H1 (cell line): ENCODE results near the gene FAM83G. TPM values are rescaled to one million over a fixed set of nuclear protein-coding genes. Genes with fewer than 3 reads are reported as not detected.

Experiments used
- CTCF ChIA-PET: fragments of 300-600 bp; sonication (Branson Sonifier 250); formaldehyde crosslinking; loops from one replicate; lab custom pipeline; 2021; ENCODE audit not compliant: partially characterized antibody; lab: Charles Lee
- POLR2A ChIA-PET: fragments of 300-600 bp; sonication (Branson Sonifier 250); formaldehyde crosslinking; loops from one replicate; lab custom pipeline; 2021; ENCODE audit warnings: inconsistent platforms; ENCODE audit not compliant: partially characterized antibody; lab: Charles Lee
- DNase-seq, 2 experiments: peaks; one replicate each; pipeline versions ENCODE4 v3.0.0 to v3.0.0-alpha.2; 2010 to 2022; ENCODE audit warnings: low spot score in 2 of 2, low read depth in 1 of 2, mixed read lengths in 1 of 2
- FAIRE-seq: peaks from 2 replicates; lab custom pipeline; 2011; peaks lifted over from hg19 to GRCh38; lab: Jason Lieb, UNC
- H2AFZ ChIP-seq: 2 replicates; pipeline ENCODE4 v1.8.1; 2012; ENCODE audit warnings: low read length, inconsistent platforms
- H2AK5ac ChIP-seq: 2 replicates; pipeline ENCODE4 v1.6.1; 2013; ENCODE audit warnings: low read depth, low read length
- H2BK120ac ChIP-seq: replicated peaks from 2 replicates; pipeline ENCODE3; 2013; ENCODE audit warnings: low read depth, low read length, inconsistent platforms
- H2BK12ac ChIP-seq: 2 replicates; pipeline ENCODE4 v1.6.1; 2013; ENCODE audit warnings: low read depth, low read length
- H2BK15ac ChIP-seq: 2 replicates; pipeline ENCODE4 v1.6.1; 2013; ENCODE audit warnings: low read length
- H2BK20ac ChIP-seq: 2 replicates; pipeline ENCODE4 v1.6.1; 2013; ENCODE audit warnings: low read length
- H2BK5ac ChIP-seq: 2 replicates; pipeline ENCODE4 v1.6.1; 2013; ENCODE audit warnings: low read depth, low read length
- H3K14ac ChIP-seq: 2 replicates; pipeline ENCODE4 v1.6.1; 2013; ENCODE audit warnings: inconsistent platforms; ENCODE audit not compliant: insufficient read length
- H3K18ac ChIP-seq: 2 replicates; pipeline ENCODE4 v1.6.1; 2013; ENCODE audit warnings: low read length; ENCODE audit errors: extremely low read depth
- H3K23ac ChIP-seq: 2 replicates; pipeline ENCODE4 v1.6.1; 2013; ENCODE audit warnings: inconsistent platforms; ENCODE audit not compliant: insufficient read length
- H3K23me2 ChIP-seq: 2 replicates; pipeline ENCODE4 v1.6.1; 2013; ENCODE audit warnings: low read depth, low read length
- H3K27ac ChIP-seq: 2 replicates; pipeline ENCODE4 v1.6.1; 2011; ENCODE audit warnings: low read depth, low read length, inconsistent platforms
- H3K27me3 ChIP-seq, 4 experiments: replicated peaks in 1 of 4; 1 replicate in 1 of 4; 2 replicates in 3 of 4; pipeline versions ENCODE4 v1.6.1 to v1.8.1; 2011 to 2013; ENCODE audit warnings: low read length in 3 of 4, mild to moderate bottlenecking in 3 of 4, inconsistent platforms in 2 of 4, mixed read lengths in 2 of 4, moderate library complexity in 1 of 4; ENCODE audit not compliant: control insufficient read depth in 3 of 4, insufficient read depth in 3 of 4; ENCODE audit errors: extremely low read depth in 1 of 4
- H3K36me3 ChIP-seq, 4 experiments: 2 replicates each; pipeline versions ENCODE4 v1.6.1 to v1.8.1; 2011 to 2013; ENCODE audit warnings: mild to moderate bottlenecking in 4 of 4, low read length in 3 of 4, moderate library complexity in 2 of 4, control low read depth in 1 of 4, inconsistent platforms in 1 of 4; ENCODE audit not compliant: insufficient read depth in 4 of 4, control insufficient read depth in 2 of 4
- H3K4ac ChIP-seq: replicated peaks from 2 replicates; pipeline ENCODE3; 2013; ENCODE audit warnings: low read length, low read depth, mixed read lengths, inconsistent platforms; ENCODE audit not compliant: insufficient read length
- H3K4me1 ChIP-seq, 4 experiments: replicated peaks in 1 of 4; 1 replicate in 1 of 4; 2 replicates in 3 of 4; pipeline versions ENCODE4 v1.6.1 to v1.8.1; 2011 to 2013; ENCODE audit warnings: low read length in 3 of 4, inconsistent platforms in 2 of 4, mixed read lengths in 1 of 4; ENCODE audit not compliant: insufficient read depth in 4 of 4, control insufficient read depth in 3 of 4
- H3K4me2 ChIP-seq, 2 experiments: 2 replicates each; pipeline versions ENCODE4 v1.6.1 to v1.8.1; 2011 to 2013; ENCODE audit warnings: low read depth in 2 of 2, low read length in 2 of 2, control low read depth in 1 of 2, inconsistent platforms in 1 of 2, mild to moderate bottlenecking in 1 of 2; ENCODE audit not compliant: insufficient read depth in 1 of 2
- H3K4me3 ChIP-seq, 4 experiments: fragments of 200-600, 300-600 bp in 1 of 4; sonication (generic), shearing (Covaris generic), sonication (Bioruptor Twin) in 1 of 4; 2 replicates each; pipeline versions ENCODE4 v1.5.1 to v1.8.1; 2011 to 2016; ENCODE audit warnings: low read length in 4 of 4, low read depth in 3 of 4, control low read depth in 2 of 4, inconsistent platforms in 2 of 4, mild to moderate bottlenecking in 2 of 4, mixed read lengths in 1 of 4, moderate library complexity in 1 of 4; ENCODE audit not compliant: insufficient read depth in 2 of 4; ENCODE audit errors: extremely low read depth in 1 of 4
- H3K56ac ChIP-seq: replicated peaks from 2 replicates; pipeline ENCODE3; 2013; ENCODE audit warnings: low read depth, mild to moderate bottlenecking, mixed read lengths, low read length, inconsistent platforms; ENCODE audit not compliant: insufficient read length
- H3K79me1 ChIP-seq: 2 replicates; pipeline ENCODE4 v1.6.1; 2013; ENCODE audit warnings: low read depth, low read length, control low read depth
- H3K79me2 ChIP-seq, 2 experiments: 2 replicates each; pipeline versions ENCODE4 v1.6.1 to v1.8.1; 2012 to 2013; ENCODE audit warnings: low read length in 2 of 2, mild to moderate bottlenecking in 2 of 2, inconsistent platforms in 1 of 2; ENCODE audit not compliant: insufficient read depth in 2 of 2, control insufficient read depth in 1 of 2
- H3K9ac ChIP-seq, 4 experiments: replicated peaks in 1 of 4; 1 replicate in 1 of 4; 2 replicates in 3 of 4; pipeline versions ENCODE4 v1.6.1 to v1.8.1; 2011 to 2013; ENCODE audit warnings: low read depth in 3 of 4, low read length in 3 of 4, control low read depth in 2 of 4, mild to moderate bottlenecking in 2 of 4, moderate library complexity in 2 of 4, inconsistent platforms in 1 of 4; ENCODE audit errors: extremely low read depth in 1 of 4
- H3K9me3 ChIP-seq, 2 experiments: 2 replicates each; pipeline versions ENCODE4 v1.6.1 to v1.8.1; 2012 to 2013; ENCODE audit warnings: mild to moderate bottlenecking in 2 of 2, moderate library complexity in 2 of 2, control low read depth in 1 of 2, inconsistent platforms in 1 of 2, low read depth in 1 of 2, low read length in 1 of 2, mixed read lengths in 1 of 2; ENCODE audit not compliant: insufficient read depth in 2 of 2
- H4K20me1 ChIP-seq, 2 experiments: replicated peaks in 1 of 2; 2 replicates each; pipeline versions ENCODE3 to v1.8.1; 2011 to 2013; ENCODE audit warnings: inconsistent platforms in 2 of 2, low read length in 2 of 2, mild to moderate bottlenecking in 1 of 2; ENCODE audit not compliant: insufficient read depth in 2 of 2, control insufficient read depth in 1 of 2
- H4K5ac ChIP-seq: 2 replicates; pipeline ENCODE4 v1.6.1; 2013; ENCODE audit warnings: low read length, low read depth, mixed read lengths, inconsistent platforms; ENCODE audit not compliant: insufficient read length
- H4K8ac ChIP-seq: 2 replicates; pipeline ENCODE4 v1.8.0; 2013; ENCODE audit warnings: mild to moderate bottlenecking, moderate library complexity, low read length, inconsistent platforms; ENCODE audit not compliant: insufficient read depth; ENCODE audit errors: extremely low read depth
- H4K91ac ChIP-seq: replicated peaks from 2 replicates; pipeline ENCODE3; 2013; ENCODE audit warnings: low read length, mixed read lengths, inconsistent platforms; ENCODE audit not compliant: insufficient read length
- CBX5 ChIP-seq: fragments of 300-800, 300-1000 bp; sonication (generic); IDR thresholded peaks from 2 replicates; pipeline ENCODE4 v1.7.1; 2016; ENCODE audit warnings: antibody characterized with exemption, low read length, low read depth
- CEBPB ChIP-seq: IDR thresholded peaks from 2 replicates; pipeline ENCODE4 v1.6.1; 2012; ENCODE audit warnings: low read depth, low read length
- CHD1 ChIP-seq: IDR thresholded peaks from 2 replicates; pipeline ENCODE4 v1.6.1; 2012; ENCODE audit warnings: low read depth, low read length, improper control_type of control experiment
- EGR1 ChIP-seq: IDR thresholded peaks from 2 replicates; pipeline ENCODE4 v1.6.1; 2011; ENCODE audit warnings: low read depth, low read length, borderline replicate concordance
- EZH2 ChIP-seq: fragments of 200-600 bp; sonication (generic); IDR thresholded peaks from 2 replicates; pipeline ENCODE4 v1.7.1; 2012; ENCODE audit warnings: low read depth, mild to moderate bottlenecking, moderate library complexity, low read length, inconsistent platforms; ENCODE audit not compliant: severe bottlenecking
- MAX ChIP-seq: IDR thresholded peaks from 2 replicates; pipeline ENCODE4 v1.6.1; 2012; ENCODE audit warnings: inconsistent platforms
- NRF1 ChIP-seq: IDR thresholded peaks from 2 replicates; pipeline ENCODE4 v1.6.1; 2011; ENCODE audit warnings: mild to moderate bottlenecking, low read depth, low read length, improper control_type of control experiment
- POU5F1 ChIP-seq: IDR thresholded peaks from 2 replicates; pipeline ENCODE4 v1.6.1; 2011; ENCODE audit warnings: low read depth, mild to moderate bottlenecking, low read length, moderate library complexity
- RBBP5 ChIP-seq: IDR thresholded peaks from 2 replicates; pipeline ENCODE4 v1.7.1; 2012; ENCODE audit warnings: low read depth, mild to moderate bottlenecking, inconsistent platforms, low read length, moderate library complexity, borderline replicate concordance
- TBP ChIP-seq: IDR thresholded peaks from 2 replicates; pipeline ENCODE4 v1.6.1; 2011; ENCODE audit warnings: low read depth, low read length, improper control_type of control experiment
- TEAD4 ChIP-seq: IDR thresholded peaks from 2 replicates; pipeline ENCODE4 v1.6.1; 2012; ENCODE audit warnings: low read depth, low read length, inconsistent platforms, mixed read lengths
- ZNF274 ChIP-seq: IDR thresholded peaks from 2 replicates; pipeline ENCODE4 v1.7.0; 2012; ENCODE audit warnings: low read length, borderline replicate concordance; ENCODE audit errors: extremely low read depth
- WGBS, 2 experiments: shearing (Covaris generic) in 1 of 2; methylation state at CpG; one replicate each; pipeline versions ENCODE4 v1.1.6 to v1.1.7; 2013 to 2015; ENCODE audit warnings: low lambda C conversion rate in 2 of 2, mixed read lengths in 2 of 2, inconsistent platforms in 1 of 2, low coverage in 1 of 2, missing lambda C conversion rate in 1 of 2; ENCODE audit not compliant: insufficient replicate concordance in 2 of 2, insufficient coverage in 1 of 2, insufficient read length in 1 of 2; ENCODE audit errors: extremely low coverage in 1 of 2, missing lambda C conversion rate in 1 of 2; 5-methylcytosine and 5-hydroxymethylcytosine counted together
- polyA plus RNA-seq, 7 experiments: library from polyadenylated mRNA; depleted of rRNA in 3 of 7; stranded (reverse) in 5 of 7; unstranded in 2 of 7; fragments of >200 nt in 5 of 7; fragments of 200-250 nt in 2 of 7; gene quantifications; 1 replicate in 5 of 7; 2 replicates in 1 of 7; 4 replicates in 1 of 7; pipeline versions ENCODE4 v1.2.1 to v1.2.3, GENCODE V29; 2011 to 2013; ENCODE audit warnings: missing spikeins in 2 of 7, mixed read lengths in 2 of 7
- total RNA-seq: library from RNA; stranded (reverse); fragmentation: NEBNext Ultra II Directional; extraction: Animal tissue kit (Norgen Biotek cat#: 25700); gene quantifications from 2 replicates; pipeline ENCODE4 v1.2.1, GENCODE V29; 2021
- TF ChIP-seq, protein P1 (sequence below): IDR thresholded peaks from 2 replicates; pipeline ENCODE4 v1.6.1; 2012; ENCODE audit warnings: inconsistent platforms

FAM83G gene
- total and polyA plus RNA-seq, 2 of the 8 experiments (the other 6 are each of a cell fraction or from before 2014, with no cell fraction given): 15.4 to 29.0 TPM

GRCh38 chr17:18937981-18938691, 66.4 kb downstream of the FAM83G start:
- no peaks in the 10 kb centered on the region for H4K20me1 ChIP-seq
- H3K4me3 ChIP-seq: no peak overlapping the region
- no peak overlapping the region for H3K27ac ChIP-seq
- POLR2A ChIA-PET: interaction anchor here (0.6 to 0.9 kb wide), 2 partner anchors 14 to 18 kb away, joined by 3 to 4 read pairs; partner anchors contain the start of gene SLC5A10
- H2BK120ac ChIP-seq: no peak overlapping the region
- 84% methylated on average over 5 of the region's 8 CpGs; no CpG with 5 or more reads in 1 of the 2 experiments for WGBS, 2 experiments
- H3K36me3 ChIP-seq: no peaks in the 10 kb centered on the region
- H4K8ac ChIP-seq: no peak overlapping the region
- no peaks in the 10 kb centered on the region for H3K79me2 ChIP-seq
- no peak overlapping the region for H3K18ac ChIP-seq
- H4K5ac ChIP-seq: no peak overlapping the region
- DNase-seq (no peak), FAIRE-seq (no peak)
- no peaks in the 10 kb centered on the region for H3K23me2 ChIP-seq
- no peak overlapping the region for H2BK5ac ChIP-seq
- no peaks in the 10 kb centered on the region for H3K79me1 ChIP-seq
- H3K4ac ChIP-seq: no peak overlapping the region
- no peaks in the 10 kb centered on the region for H3K4me1 ChIP-seq
- no peak overlapping the region for H4K91ac ChIP-seq
- no peak overlapping the region for H3K4me2 ChIP-seq
- H2BK15ac ChIP-seq: no peak overlapping the region
- no peak overlapping the region for H2BK12ac ChIP-seq
- no peak overlapping the region for H3K56ac ChIP-seq
- H3K9ac ChIP-seq: no peak overlapping the region
- no peak overlapping the region for H2BK20ac ChIP-seq
- no peaks in the 10 kb centered on the region for H3K9me3 ChIP-seq
- no peak overlapping the region for H3K14ac ChIP-seq
- no peak overlapping the region for H2AK5ac ChIP-seq
- H2AFZ ChIP-seq: no peak overlapping the region
- no peaks in the 10 kb centered on the region for H3K27me3 ChIP-seq
- H3K23ac ChIP-seq: no peak overlapping the region
- CTCF ChIA-PET: interaction anchor here (1.0 to 1.6 kb wide), 4 partner anchors 20 to 77 kb away, joined by 3 to 7 read pairs (median 4); no protein-coding TSS in a partner anchor
- TF ChIP-seq MAX (no peak), NRF1 (no peak), CEBPB (no peak), TBP (no peak), ZNF274 (no peak), CBX5 (no peak), TEAD4 (no peak), RBBP5 (no peak), POU5F1 (no peak), CHD1 (no peak), EZH2 (no peak), EGR1 (no peak)
- TF ChIP-seq, protein P1, sequence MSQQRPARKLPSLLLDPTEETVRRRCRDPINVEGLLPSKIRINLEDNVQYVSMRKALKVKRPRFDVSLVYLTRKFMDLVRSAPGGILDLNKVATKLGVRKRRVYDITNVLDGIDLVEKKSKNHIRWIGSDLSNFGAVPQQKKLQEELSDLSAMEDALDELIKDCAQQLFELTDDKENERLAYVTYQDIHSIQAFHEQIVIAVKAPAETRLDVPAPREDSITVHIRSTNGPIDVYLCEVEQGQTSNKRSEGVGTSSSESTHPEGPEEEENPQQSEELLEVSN: no peak
